Prostate gland (tissue), 2 donors: ENCODE data around the gene PTGER1.

Source experiments
- POLR2A ChIP-seq: fragments of 450-650 bp; IDR thresholded peaks from one replicate; pipeline ENCODE4 v1.6.1; 2016; ENCODE audit warnings: antibody characterized with exemption, mild to moderate bottlenecking
- POLR2AphosphoS5 ChIP-seq: sonication (generic); formaldehyde crosslinking; IDR thresholded peaks from one replicate; pipeline ENCODE4 v1.6.1; 2017; ENCODE audit warnings: antibody characterized with exemption
- TF ChIP-seq, protein P1 (sequence below), 4 experiments: fragments of 200-600 bp in 2 of 4; fragments of 450-650 bp in 2 of 4; sonication (generic) in 2 of 4; IDR thresholded peaks; 1 replicate in 3 of 4; 2 replicates in 1 of 4; pipeline ENCODE4 v1.5.1; 2016 to 2019; ENCODE audit warnings: antibody characterized with exemption in 4 of 4, mild to moderate bottlenecking in 2 of 4, moderate library complexity in 2 of 4

DNA sequence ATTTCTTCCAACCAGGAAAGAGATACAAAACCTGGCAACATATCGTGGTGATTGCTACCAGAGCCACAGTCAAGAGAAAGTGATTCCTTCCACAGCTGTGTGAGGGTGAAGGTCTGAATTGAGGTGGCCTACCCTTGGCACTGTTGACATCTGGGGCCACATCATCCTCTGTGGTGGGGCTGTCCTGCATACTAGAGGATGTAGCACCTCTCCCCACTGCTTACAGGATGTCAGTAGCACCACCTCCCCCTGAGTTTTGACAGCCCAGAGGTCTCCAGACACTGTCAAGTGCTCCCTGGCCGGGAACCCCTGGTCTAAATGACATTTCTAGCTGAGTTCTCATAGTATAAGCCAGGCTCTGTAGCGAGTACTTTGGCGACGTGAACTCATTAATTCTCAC, 15.5 kb downstream of the PTGER1 start:
- TF ChIP-seq, protein P1, sequence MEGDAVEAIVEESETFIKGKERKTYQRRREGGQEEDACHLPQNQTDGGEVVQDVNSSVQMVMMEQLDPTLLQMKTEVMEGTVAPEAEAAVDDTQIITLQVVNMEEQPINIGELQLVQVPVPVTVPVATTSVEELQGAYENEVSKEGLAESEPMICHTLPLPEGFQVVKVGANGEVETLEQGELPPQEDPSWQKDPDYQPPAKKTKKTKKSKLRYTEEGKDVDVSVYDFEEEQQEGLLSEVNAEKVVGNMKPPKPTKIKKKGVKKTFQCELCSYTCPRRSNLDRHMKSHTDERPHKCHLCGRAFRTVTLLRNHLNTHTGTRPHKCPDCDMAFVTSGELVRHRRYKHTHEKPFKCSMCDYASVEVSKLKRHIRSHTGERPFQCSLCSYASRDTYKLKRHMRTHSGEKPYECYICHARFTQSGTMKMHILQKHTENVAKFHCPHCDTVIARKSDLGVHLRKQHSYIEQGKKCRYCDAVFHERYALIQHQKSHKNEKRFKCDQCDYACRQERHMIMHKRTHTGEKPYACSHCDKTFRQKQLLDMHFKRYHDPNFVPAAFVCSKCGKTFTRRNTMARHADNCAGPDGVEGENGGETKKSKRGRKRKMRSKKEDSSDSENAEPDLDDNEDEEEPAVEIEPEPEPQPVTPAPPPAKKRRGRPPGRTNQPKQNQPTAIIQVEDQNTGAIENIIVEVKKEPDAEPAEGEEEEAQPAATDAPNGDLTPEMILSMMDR (IDR thresholded peaks at IDR 0.05): no peak
- TF ChIP-seq POLR2A: no peak
- no peak for TF ChIP-seq POLR2AphosphoS5
